ENCODE results near the gene POMP. TPM values are rescaled to one million over a fixed set of nuclear protein-coding genes. Genes with fewer than 3 reads are reported as not detected.

The POMP gene
- total RNA-seq, 1 donor from 2014 or later, result 25.0 TPM

GRCh38 chr13:28718196-28718542 lies 59.2 kb downstream of the POMP start:
- intact Hi-C loops (cut with DNase I), result loop anchor here (1.0 to 10.0 kb wide), 3 partner anchors 59 to 1587 kb away; partner anchors contain the start of genes KATNAL1 and POMP
- TF ChIP-seq, protein P1, sequence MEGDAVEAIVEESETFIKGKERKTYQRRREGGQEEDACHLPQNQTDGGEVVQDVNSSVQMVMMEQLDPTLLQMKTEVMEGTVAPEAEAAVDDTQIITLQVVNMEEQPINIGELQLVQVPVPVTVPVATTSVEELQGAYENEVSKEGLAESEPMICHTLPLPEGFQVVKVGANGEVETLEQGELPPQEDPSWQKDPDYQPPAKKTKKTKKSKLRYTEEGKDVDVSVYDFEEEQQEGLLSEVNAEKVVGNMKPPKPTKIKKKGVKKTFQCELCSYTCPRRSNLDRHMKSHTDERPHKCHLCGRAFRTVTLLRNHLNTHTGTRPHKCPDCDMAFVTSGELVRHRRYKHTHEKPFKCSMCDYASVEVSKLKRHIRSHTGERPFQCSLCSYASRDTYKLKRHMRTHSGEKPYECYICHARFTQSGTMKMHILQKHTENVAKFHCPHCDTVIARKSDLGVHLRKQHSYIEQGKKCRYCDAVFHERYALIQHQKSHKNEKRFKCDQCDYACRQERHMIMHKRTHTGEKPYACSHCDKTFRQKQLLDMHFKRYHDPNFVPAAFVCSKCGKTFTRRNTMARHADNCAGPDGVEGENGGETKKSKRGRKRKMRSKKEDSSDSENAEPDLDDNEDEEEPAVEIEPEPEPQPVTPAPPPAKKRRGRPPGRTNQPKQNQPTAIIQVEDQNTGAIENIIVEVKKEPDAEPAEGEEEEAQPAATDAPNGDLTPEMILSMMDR (IDR thresholded peaks at IDR 0.05), result no peak
- no peaks in the 10 kb centered on the region for H3K9me3 ChIP-seq
- peak overlapping the region; percentile 67 to 91 for H3K4me3 ChIP-seq
- H3K27me3 ChIP-seq, result no peaks in the 10 kb centered on the region
- peaks cover 0 to 6% of the 10 kb centered on the region in 2 donors for H3K4me1 ChIP-seq
- no peaks in the 10 kb centered on the region for H3K36me3 ChIP-seq
- peak overlapping the region; percentile 96 to 97 for H3K27ac ChIP-seq
- no peak for DNase-seq (ENCODE audit: low spot score in 2 of 2)

GRCh38 chr13:28718543-28719226 lies 59.8 kb downstream of the POMP start, which contains the start of gene SLC46A3:
TSS of gene SLC46A3 (minus strand) at chr13:28718970. CDS start at chr13:28717998, 972 bp downstream.
- TF ChIP-seq, protein P1 (IDR thresholded peaks at IDR 0.05), result peak in 2 of 3 experiments; percentile 18 to 26
- Histone ChIP-seq H3K36me3 (no peaks in the 10 kb centered on the region), H3K27ac (peak within 1 kb of the TSS; percentile 96 to 97), H3K4me1 (peaks cover 0 to 6% of the 10 kb centered on the region in 2 donors), H3K9me3 (no peaks in the 10 kb centered on the region), H3K27me3 (no peaks in the 10 kb centered on the region), H3K4me3 (peak within 1 kb of the TSS; percentile 67 to 91)
- intact Hi-C loops (cut with DNase I), result loop anchor here (1.0 to 10.0 kb wide), 3 partner anchors 59 to 1586 kb away; partner anchors contain the start of genes KATNAL1 and POMP
- DNase-seq (ENCODE audit: low spot score in 2 of 2), result peak; percentile 98 to 100

DNA sequence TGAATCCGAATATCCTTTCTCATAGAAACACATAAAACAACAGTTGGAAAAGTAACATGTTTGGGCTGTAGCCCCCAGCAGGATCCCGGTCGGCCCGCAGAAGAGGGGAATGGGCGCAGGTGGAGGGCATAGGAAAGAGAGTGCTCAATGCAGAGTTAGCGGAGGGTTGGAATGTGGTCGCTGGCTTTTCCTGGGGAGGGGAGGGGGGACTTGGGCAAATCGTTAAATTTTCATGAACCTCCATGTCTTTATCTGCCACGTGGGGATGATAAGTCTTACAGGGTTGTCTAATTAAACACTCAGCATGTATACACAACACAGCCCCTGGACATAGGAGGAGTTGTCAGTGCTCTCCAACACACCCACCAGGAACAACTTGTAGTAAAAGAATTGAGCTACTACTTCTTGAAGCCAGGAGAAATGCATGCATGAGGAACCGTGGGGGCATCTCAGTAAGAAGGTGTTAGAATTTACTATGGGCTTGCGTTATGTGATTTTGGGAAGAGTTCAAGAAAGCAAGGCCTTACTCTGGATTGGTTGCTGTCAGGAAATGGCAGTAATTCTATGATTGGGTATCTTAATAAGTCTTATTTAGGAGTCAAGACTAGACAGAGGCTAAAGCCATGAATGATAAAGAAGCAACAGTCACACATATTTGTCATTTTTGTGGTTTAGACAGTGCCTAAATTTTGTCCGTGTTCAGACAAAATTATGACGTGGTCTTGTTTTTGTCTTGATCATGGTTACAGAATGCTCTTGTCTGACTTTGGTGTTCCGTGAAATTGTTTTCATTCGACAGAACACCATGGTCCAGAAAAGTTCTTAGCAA lies 60.5 kb downstream of the POMP start:
- TF ChIP-seq, protein P1 (IDR thresholded peaks at IDR 0.05), result no peak

GRCh38 chr13:28723806-28724205 lies 64.9 kb downstream of the POMP start:
- Histone ChIP-seq H3K4me3 (no peak overlapping the region), H3K27me3 (no peaks in the 10 kb centered on the region), H3K4me1 (no peaks in the 10 kb centered on the region), H3K36me3 (no peaks in the 10 kb centered on the region), H3K9me3 (no peaks in the 10 kb centered on the region), H3K27ac (no peak overlapping the region)
- TF ChIP-seq, protein P1 (IDR thresholded peaks at IDR 0.05), result no peak
- no peak for DNase-seq (ENCODE audit: low spot score in 2 of 2)
- intact Hi-C loops (cut with DNase I), result no loop called here

More for the DNA sequence above, 60.5 kb downstream of the POMP start:
- H3K27me3 ChIP-seq, result no peaks in the 10 kb centered on the region
- no peaks in the 10 kb centered on the region for H3K9me3 ChIP-seq
- intact Hi-C loops (cut with DNase I), result loop anchor here (2.0 to 10.0 kb wide), 2 partner anchors 77 to 1585 kb away; partner anchors contain the start of gene KATNAL1
- H3K36me3 ChIP-seq, result no peaks in the 10 kb centered on the region
- H3K27ac ChIP-seq, result peak overlapping the region; percentile 70 to 96
- peaks cover 0 to 6% of the 10 kb centered on the region in 2 donors for H3K4me1 ChIP-seq
- peak overlapping the region; percentile 67 to 91 for H3K4me3 ChIP-seq
- DNase-seq (ENCODE audit: low spot score in 2 of 2), result no peak

DNA sequence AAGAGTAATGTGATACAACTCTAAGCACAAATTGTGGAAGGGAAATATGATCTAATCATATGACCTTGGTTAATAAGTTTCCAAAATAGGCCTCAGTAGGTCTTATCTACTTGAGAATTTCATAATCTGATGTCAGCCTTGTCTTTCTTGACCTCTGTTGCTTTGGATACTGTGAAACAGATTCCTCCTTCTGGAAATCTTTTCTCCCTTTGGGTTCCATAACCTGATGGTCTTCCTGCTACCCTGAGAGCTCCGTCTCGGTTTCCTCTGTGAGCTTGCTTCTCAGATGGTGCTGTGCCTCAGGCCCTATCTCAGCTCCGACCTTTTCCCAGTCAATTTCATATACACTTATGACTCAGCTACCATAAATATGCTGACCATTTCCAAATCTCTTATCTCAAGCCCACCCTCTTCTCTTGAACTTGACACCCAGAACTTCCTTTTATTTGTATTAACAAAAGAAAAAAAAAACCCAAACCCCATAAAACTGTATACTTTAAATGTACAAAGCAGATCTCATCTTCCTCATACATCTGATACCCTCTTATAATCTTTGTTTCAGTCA lies 66.2 kb downstream of the POMP start:
- H3K36me3 ChIP-seq, result no peaks in the 10 kb centered on the region
- TF ChIP-seq, protein P1 (IDR thresholded peaks at IDR 0.05), result no peak
- H3K27ac ChIP-seq, result no peak overlapping the region
- no peak overlapping the region for H3K4me3 ChIP-seq
- no peaks in the 10 kb centered on the region for H3K27me3 ChIP-seq
- intact Hi-C loops (cut with DNase I), result no loop called here
- H3K4me1 ChIP-seq, result no peaks in the 10 kb centered on the region
- DNase-seq (ENCODE audit: low spot score in 2 of 2), result no peak
- no peaks in the 10 kb centered on the region for H3K9me3 ChIP-seq

Other genes with a start within 250 kb of the POMP start
- 46.0 TPM for gene FLT1, start 164.0 kb upstream of the POMP start, total RNA-seq
- 2.8 TPM for gene SLC46A3, start 59.8 kb downstream of the POMP start, total RNA-seq
- gene MTUS2, start 161.2 kb downstream of the POMP start, total RNA-seq, result 8.9 TPM

Measured in ascending aorta (tissue), 2 donors.